ENCODE measurements around the gene PTPRG. TPM values are rescaled to one million over a fixed set of nuclear protein-coding genes. Genes with fewer than 3 reads are reported as not detected.

The PTPRG gene
- total RNA-seq, 2 experiments from 2014 or later: 0.03 to 0.05 TPM

DNA sequence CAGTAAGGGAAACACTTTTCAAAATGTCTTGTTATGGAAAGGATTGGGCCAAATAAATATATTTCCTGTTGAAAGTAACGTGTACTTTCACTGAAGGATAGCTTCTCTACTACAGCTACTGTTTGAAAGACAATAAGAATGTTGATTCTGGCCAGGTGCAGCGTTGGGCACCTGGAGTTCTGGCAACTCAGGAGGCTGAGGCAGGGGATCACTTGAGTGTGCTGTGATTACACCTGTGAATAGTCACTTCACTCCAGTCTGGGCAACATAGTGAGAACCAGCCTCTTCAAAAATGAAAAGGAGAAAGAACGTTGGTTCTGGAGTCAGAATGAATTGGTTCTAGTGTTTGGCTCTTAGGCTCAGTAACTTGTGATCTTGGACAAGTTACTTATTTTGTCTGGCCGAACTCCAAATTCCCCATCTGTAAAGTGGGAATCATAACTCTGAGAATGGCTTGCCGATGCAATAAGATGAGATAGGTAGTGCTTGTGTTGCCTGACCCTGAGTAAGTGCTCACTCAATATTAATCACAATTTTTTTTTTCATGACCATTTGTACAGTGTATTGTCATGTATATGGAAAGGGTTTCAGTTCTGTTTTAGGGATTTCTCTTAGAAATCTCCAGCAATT is 310.8 kb downstream of the PTPRG start:
- intact Hi-C loops (cut with DNase I, micrococcal nuclease): no loop called here
- no peak overlapping the region for H3K27ac ChIP-seq (ENCODE audit: low read depth in 1 of 2, low read length in 2 of 2)
- DNase-seq (no peak), ATAC-seq (ENCODE audit: poor library complexity) (no peak)
- no peaks in the 10 kb centered on the region for H3K27me3 ChIP-seq (ENCODE audit: control insufficient read depth in 1 of 2, insufficient read depth in 2 of 2, low read length in 2 of 2)
- no peaks in the 10 kb centered on the region for H3K36me3 ChIP-seq (ENCODE audit: insufficient read depth, low read length)
- peaks cover 0 to 3% of the 10 kb centered on the region in 2 experiments for H3K9me3 ChIP-seq (ENCODE audit: control insufficient read depth in 1 of 2, insufficient read depth in 1 of 2, low read length in 2 of 2)
- Mint-ChIP-seq H3K27me3 (peaks cover 19% of the 10 kb centered on the region), H3K9me3 (no peaks in the 10 kb centered on the region), H3K4me3 (no peak overlapping the region), H3K4me1 (ENCODE audit: low read depth) (no peaks in the 10 kb centered on the region), H3K36me3 (ENCODE audit: low read depth) (no peaks in the 10 kb centered on the region), H3K27ac (no peak overlapping the region)
- no peak overlapping the region for H3K4me3 ChIP-seq (ENCODE audit: low read length)
- no peaks in the 10 kb centered on the region for H3K4me1 ChIP-seq (ENCODE audit: insufficient read depth, low read length)
- TF ChIP-seq, protein P1, sequence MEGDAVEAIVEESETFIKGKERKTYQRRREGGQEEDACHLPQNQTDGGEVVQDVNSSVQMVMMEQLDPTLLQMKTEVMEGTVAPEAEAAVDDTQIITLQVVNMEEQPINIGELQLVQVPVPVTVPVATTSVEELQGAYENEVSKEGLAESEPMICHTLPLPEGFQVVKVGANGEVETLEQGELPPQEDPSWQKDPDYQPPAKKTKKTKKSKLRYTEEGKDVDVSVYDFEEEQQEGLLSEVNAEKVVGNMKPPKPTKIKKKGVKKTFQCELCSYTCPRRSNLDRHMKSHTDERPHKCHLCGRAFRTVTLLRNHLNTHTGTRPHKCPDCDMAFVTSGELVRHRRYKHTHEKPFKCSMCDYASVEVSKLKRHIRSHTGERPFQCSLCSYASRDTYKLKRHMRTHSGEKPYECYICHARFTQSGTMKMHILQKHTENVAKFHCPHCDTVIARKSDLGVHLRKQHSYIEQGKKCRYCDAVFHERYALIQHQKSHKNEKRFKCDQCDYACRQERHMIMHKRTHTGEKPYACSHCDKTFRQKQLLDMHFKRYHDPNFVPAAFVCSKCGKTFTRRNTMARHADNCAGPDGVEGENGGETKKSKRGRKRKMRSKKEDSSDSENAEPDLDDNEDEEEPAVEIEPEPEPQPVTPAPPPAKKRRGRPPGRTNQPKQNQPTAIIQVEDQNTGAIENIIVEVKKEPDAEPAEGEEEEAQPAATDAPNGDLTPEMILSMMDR (IDR thresholded peaks at IDR 0.05): no peak
- POLR2A ChIA-PET: no interaction called here
- CTCF ChIA-PET: no interaction called here

DNA sequence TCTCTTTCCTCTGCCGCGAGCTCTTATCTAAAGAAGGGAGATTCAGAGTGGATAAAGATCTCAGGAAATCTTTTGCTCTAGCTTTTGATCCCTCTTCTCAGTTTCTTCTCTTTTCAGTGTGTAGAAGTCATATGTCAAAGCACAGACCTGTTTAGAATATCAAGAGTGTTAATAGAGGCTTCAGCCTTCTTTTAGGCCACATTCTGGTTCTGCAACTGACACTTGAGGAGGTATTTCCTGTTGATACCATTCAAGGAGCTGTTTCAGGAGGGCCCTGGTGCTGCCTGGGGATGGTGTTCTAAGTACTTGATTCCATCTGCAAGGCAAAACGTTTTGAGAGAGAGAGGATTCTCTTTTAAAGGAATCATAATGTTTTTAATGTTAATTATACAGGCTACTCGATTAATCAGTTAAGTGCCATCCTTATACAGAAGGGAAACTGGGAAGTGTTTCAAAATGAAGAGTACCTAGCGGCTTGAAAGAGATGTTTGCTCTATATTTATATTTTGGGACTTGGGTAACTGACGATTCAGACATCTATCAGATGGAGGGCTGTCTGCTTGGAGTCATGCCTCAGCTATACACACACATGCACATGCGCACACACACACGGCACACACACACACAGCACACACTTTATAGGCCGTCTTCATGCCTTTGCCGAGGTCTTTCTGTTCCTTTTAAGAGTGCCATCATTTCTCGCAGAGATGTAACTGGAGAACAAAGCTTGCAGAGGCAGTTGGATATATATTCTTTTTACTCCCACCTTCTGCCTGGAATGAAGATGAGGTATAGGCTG is 313.9 kb downstream of the PTPRG start:
- H3K4me1 Mint-ChIP-seq (ENCODE audit: low read depth): no peaks in the 10 kb centered on the region
- H3K4me3 Mint-ChIP-seq: no peak overlapping the region
- H3K27me3 Mint-ChIP-seq: peaks cover 19% of the 10 kb centered on the region
- H3K9me3 ChIP-seq (ENCODE audit: control insufficient read depth in 1 of 2, insufficient read depth in 1 of 2, low read length in 2 of 2): no peaks in the 10 kb centered on the region
- no peaks in the 10 kb centered on the region for H3K9me3 Mint-ChIP-seq
- no peaks in the 10 kb centered on the region for H3K36me3 Mint-ChIP-seq (ENCODE audit: low read depth)
- TF ChIP-seq, protein P1 (IDR thresholded peaks at IDR 0.05): no peak
- no peaks in the 10 kb centered on the region for H3K4me1 ChIP-seq (ENCODE audit: insufficient read depth, low read length)
- CTCF ChIA-PET: no interaction called here
- no peak overlapping the region for H3K27ac Mint-ChIP-seq
- H3K4me3 ChIP-seq (ENCODE audit: low read length): no peak overlapping the region
- no peak overlapping the region for H3K27ac ChIP-seq (ENCODE audit: low read depth in 1 of 2, low read length in 2 of 2)
- no peak for ATAC-seq (ENCODE audit: poor library complexity)
- POLR2A ChIA-PET: no interaction called here
- no peaks in the 10 kb centered on the region for H3K36me3 ChIP-seq (ENCODE audit: insufficient read depth, low read length)
- DNase-seq: no peak
- intact Hi-C loops (cut with DNase I, micrococcal nuclease): no loop called here
- no peaks in the 10 kb centered on the region for H3K27me3 ChIP-seq (ENCODE audit: control insufficient read depth in 1 of 2, insufficient read depth in 2 of 2, low read length in 2 of 2)

DNA sequence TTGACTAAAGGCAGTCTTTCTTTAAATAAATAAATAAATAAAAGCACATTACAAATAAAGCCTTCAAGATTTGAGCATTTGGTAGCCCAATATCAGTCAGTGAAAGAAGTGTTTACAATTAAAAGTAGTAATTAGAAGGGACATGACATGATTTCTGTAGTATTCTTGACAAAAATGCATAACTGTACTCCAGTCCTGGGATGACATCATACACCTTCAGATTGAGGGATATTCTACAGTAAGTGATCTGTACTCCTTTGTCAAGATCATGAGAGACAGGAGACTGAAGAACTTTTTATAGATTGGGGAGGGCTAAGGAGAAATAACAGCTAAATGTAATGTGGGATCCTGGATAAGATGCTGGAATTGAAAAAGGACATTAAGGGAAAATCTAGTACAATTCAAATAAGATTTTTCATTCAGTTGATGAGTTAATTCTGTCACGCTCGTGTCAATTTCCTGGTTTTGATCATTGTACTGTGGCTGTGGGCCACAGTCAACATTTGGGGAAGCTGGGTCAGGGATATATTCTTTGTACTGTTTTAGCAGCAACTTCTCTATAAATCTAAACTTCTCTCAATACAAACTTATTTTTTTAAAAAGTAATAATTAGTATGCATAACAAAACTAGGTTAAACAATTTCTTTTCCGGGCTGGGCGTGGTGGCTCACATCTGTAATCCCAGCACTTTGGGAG is 314.8 kb downstream of the PTPRG start:
- H3K36me3 ChIP-seq (ENCODE audit: insufficient read depth, low read length): no peaks in the 10 kb centered on the region
- H3K36me3 Mint-ChIP-seq (ENCODE audit: low read depth): no peaks in the 10 kb centered on the region
- intact Hi-C loops (cut with DNase I, micrococcal nuclease): no loop called here
- H3K27ac Mint-ChIP-seq: no peak overlapping the region
- no peak overlapping the region for H3K4me3 Mint-ChIP-seq
- TF ChIP-seq, protein P1 (IDR thresholded peaks at IDR 0.05): no peak
- H3K27me3 ChIP-seq (ENCODE audit: control insufficient read depth in 1 of 2, insufficient read depth in 2 of 2, low read length in 2 of 2): no peaks in the 10 kb centered on the region
- H3K4me3 ChIP-seq (ENCODE audit: low read length): no peak overlapping the region
- ChIA-PET POLR2A (no interaction called here), CTCF (no interaction called here)
- peaks cover 19% of the 10 kb centered on the region for H3K27me3 Mint-ChIP-seq
- H3K9me3 Mint-ChIP-seq: no peaks in the 10 kb centered on the region
- ATAC-seq (ENCODE audit: poor library complexity) (no peak), DNase-seq (no peak)
- no peaks in the 10 kb centered on the region for H3K9me3 ChIP-seq (ENCODE audit: control insufficient read depth in 1 of 2, insufficient read depth in 1 of 2, low read length in 2 of 2)
- H3K4me1 ChIP-seq (ENCODE audit: insufficient read depth, low read length): no peaks in the 10 kb centered on the region
- no peak overlapping the region for H3K27ac ChIP-seq (ENCODE audit: low read depth in 1 of 2, low read length in 2 of 2)
- H3K4me1 Mint-ChIP-seq (ENCODE audit: low read depth): no peaks in the 10 kb centered on the region

Measured in CD4-positive, alpha-beta T cell (primary cell).